GM21737 (cell line): Measurements from ENCODE around the gene TSHZ2.

Source experiments
- ATAC-seq: cut with Tn5 transposase; IDR thresholded peaks from one replicate; pipeline ENCODE4 v1.9.1; 2021; ENCODE audit warnings: mild to moderate bottlenecking, moderate library complexity; ENCODE audit not compliant: unreplicated experiment

Gene TSHZ2

DNA sequence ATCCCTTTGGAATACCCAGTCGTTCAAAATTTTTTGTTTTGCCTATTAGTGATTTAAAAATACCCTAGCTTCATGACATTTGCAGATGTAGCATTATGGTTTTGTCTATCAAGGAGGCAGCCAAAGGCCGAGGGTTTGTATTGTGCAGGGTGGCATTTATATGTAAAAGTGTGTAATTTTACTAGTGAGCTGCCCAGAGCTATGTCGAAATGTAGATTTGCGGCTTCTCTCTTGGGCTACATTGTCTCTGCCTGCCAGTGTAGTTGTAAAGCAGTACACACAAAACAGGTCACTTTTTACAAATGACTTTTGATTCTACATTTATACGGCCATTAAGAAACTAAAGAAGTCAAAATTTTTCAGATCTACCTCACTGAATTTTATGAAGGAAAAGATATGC is 87.7 kb downstream of the TSHZ2 start:
- no peak for ATAC-seq

DNA sequence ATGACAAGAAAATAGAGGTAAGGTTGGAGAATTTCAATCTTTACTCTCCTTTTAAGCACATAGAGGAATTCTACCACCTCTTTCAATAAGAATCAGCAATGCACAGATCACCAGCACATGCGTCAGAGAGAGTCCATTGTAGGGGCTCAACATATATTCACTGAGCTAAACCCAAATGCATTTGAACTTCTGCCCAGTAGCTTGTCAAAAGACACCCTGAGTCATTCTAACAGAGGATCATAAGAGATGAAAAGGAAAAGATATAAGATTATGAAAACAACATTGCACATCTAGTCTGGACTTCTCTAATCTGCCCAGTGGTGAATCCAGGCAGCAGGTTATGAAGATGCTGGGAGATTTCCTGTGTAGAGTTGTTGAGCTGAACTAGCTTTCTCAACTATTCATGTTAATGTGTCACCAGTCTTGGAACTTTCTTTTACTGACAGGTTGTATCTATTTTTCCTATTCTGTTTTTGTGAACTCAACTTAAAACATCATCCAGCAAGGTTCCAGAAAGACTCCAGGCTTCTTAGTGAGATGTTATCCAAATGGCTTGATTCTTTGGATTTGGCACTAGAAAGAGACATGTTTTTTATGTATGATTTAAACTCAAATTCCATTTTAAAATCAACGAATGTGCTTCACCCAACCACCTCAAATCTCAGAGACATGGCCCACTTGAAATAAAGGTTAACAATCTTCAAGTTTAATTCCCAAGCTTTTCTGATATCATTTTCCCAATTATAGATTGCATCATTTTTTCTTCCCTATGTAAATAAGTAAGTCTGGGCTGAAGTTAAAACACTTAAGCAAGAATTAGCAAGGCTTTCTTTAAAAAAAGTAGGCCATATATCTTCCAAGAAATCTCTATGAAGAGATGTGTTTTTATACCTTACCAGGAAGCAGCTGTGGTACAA is 89.3 kb downstream of the TSHZ2 start:
- no peak for ATAC-seq

DNA sequence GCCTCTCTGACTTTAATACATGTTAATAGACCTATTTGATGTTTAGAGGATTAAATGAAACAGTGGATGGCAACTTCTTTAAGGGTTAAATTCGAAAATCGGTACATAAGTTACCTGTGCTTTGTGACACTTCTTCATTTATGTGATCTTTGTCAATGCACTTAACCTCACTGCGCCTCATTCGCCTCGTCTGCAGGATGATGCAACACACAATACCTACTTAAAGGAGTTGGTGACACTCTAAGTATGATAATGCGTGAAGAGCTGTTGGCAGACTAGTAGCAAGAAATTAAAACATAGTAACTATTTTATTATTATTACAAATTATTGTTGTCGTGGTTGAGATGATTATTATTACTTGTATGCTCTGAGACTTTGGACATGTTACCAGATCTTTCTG is 92.8 kb downstream of the TSHZ2 start:
- ATAC-seq: no peak

DNA sequence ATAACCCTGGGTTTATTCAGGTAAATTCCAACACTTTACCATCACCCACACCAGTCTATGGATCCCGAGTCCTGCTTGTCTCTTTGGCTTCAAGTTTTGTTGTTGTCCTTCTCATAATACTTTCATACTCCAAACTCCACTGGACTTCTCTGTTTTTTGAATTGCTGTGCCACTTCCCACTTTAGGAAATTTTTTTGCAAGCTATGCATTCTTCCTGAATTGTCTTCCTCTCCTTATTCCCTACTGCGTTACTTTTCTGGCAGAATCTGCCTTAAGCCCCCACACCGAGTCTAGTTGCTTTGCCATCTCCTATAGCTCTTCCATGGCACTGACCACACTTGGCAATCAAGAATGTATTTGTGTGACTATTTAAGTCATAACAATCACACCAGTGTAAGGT is 96.1 kb downstream of the TSHZ2 start:
- ATAC-seq: no peak

DNA sequence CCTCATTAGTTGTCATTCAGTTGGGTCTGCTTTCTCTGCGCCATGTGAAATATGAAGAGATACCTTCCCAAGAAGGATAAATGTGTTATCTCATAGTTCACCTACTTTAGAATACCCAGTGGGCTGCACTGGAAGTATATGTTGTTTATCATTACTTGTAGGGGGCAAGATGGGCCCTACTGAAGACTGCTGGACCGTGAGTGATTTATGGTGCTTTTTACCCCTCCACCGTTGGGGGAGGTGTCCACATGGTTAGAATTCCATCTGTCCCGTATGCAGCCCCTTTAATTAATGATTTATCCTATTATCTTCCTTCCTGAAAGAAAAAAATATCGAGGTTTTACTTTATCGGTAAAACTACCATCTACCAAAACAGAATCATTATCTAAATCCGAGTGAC is 97.0 kb downstream of the TSHZ2 start:
- ATAC-seq: no peak

DNA sequence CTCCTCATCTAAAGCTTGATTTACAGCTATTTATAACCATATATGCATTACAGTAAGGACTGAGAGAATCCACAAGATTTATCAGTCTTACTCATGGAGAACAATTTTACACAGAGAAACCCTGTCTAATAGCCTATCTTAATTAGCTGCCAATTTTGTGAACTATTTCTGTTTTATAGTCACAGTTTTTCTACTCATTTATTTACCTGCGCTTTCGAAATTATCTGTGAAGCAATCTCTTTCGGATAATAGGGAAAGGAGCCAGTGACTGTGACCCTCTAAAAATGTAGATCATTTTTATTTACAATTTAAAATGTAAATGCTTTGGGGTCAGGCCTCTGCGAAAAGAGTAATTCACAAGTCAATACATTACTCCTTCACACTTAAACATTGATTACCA is 98.1 kb downstream of the TSHZ2 start:
- no peak for ATAC-seq

DNA sequence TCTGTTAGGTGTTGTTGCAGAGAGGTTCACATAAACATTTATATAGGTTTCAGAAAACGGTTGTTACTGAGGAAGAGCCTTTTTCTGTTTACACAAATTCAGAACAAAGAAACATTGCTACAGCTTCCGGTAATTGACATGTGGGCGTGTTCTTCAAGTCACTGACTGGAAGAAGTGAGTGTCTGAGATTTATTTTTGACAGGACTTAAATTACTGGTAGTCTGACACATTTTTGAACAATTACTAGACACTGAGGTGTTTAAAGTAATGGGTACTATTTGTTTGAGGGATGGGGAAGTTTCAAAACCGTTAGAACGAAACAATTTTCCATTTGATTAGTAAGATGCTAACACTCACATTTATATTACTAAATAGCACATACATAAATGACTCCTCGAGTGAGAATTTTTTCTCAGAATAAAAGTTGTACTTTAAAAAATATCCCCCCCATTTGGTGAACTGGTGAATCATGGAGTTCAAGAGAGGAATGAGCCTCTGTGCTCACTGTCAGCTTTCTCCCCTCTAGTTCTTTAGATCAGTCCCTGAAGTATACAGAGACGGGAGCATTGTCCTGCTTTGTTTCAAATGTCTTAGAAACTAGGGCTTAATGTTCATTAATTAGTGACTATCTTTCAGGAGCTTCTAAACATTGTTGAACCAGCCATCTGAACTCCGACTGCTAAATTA is 98.7 kb downstream of the TSHZ2 start:
- ATAC-seq: no peak

DNA sequence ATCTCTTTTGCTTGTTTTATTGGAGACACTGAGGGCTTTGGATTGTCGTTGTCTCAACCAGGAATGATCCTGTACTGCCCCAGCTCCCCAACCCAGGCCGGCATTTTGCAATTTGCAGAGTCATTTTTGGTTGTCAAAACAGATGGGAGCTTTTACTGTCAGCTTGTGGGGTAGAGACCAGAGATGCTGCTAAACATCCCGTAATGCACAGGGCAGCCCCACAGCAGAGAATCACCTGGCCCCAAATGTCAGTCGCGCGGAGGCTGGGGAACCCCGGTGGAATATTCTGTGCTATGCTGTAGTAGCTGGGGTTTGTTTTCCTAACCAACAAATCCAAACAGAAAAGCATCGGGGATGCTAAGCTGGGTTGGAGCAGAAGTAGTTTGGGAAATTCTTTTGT is 99.7 kb downstream of the TSHZ2 start:
- ATAC-seq: no peak

DNA sequence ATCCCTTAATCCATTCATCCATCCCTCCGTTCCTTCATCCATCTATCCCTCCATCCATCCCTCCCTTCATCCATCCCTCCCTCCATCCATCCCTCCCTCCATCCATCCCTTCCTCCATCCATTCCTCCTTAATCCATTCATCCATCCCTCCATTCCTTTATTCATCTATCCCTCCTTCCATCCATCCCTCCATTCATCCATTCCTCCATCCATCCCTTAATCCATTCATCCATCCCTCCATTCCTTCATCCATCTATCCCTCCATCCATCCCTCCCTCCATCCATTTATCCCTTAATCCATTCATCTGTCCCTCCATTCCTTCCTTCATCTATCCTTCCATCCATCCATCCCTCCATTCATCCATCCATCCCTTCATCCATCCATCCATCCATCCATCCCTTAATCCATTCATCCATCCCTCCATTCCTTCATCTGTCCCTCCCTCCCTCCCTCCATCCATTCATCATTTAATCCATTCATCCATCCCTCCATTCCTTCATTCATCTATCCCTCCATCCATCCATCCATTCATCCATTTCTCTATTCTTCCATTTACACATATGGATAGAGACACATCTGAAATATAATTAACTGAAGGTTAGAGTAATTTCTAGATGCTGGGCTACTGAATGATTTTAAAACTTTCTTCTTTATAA is 100.9 kb downstream of the TSHZ2 start:
- no peak for ATAC-seq

DNA sequence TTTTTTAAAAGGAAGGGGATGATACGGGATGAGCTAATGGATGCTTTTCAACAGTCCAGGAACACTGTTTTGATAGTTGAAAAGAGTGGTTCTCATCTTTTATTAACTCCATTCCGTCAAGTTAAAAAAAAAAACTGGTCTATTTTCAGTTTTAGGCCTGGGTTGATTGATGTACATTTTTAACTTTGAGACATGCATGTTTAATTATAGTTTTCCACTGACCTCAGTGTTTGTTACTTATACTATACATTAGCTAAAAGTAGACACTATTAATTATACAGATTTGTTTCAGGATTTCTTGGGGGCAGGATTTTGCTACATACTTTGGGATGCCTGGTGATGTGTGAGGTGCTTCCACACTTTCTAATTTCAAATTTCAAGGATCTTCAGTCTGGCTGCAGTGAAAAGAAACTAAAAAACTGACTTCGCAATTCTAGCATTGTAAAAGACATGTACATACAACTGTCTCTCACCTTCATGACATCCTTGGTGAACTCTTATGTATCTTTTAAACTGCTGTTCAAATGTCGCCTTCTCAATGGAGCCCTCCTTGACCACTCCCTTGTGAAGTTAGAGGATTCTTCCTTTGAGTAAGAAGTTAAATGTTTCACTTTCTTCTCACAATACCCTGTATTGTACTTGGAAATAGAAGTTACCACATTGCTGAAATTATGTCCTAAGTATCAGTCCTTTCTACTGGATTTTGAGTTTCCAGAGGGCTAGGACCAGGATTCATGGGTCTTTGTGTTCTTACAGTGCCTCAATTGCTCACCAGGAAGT is 101.7 kb downstream of the TSHZ2 start:
- ATAC-seq: no peak

DNA sequence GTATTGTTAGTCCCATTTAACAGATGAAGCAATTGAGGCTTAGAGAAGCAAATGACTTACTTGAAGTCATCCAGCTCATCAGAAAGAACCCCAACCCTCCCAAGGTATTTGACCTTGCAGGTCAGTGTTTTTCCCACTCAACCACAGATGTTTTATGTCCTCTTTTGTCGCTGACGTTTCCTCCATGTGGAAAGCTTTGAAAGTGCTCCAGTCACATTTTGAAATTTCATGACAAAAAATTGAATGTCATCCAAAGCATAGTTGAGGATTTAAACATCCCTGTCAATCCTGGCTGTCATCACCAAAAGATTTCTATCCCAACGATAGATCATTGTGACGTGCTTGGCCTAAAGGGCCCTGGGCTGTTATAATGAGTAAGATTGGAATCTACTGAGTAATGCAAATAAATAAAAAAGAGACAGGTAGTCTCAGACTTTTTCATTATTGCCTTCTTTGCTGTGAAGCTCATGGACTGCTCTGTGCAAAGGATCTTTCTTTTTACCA is 102.7 kb downstream of the TSHZ2 start:
- ATAC-seq: no peak

DNA sequence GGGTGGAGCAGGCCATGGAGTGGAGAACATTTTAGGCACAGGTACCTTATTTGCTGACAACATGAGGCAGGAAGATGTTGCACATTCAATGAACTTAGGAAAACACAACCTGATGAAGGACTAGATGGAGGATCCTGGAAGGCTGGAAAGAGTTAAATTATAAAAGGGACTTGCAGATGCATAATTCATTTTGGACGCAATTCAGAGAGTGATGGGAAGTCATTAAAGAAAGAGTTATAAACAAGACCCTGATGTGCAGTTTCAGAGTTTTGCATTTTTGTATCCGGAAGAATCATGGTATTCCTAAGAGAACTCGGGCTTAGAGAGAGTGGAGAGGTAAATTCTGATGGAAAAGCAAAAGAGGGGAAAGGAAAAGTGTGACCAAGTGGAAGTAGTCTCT is 104.5 kb downstream of the TSHZ2 start:
- ATAC-seq: no peak

DNA sequence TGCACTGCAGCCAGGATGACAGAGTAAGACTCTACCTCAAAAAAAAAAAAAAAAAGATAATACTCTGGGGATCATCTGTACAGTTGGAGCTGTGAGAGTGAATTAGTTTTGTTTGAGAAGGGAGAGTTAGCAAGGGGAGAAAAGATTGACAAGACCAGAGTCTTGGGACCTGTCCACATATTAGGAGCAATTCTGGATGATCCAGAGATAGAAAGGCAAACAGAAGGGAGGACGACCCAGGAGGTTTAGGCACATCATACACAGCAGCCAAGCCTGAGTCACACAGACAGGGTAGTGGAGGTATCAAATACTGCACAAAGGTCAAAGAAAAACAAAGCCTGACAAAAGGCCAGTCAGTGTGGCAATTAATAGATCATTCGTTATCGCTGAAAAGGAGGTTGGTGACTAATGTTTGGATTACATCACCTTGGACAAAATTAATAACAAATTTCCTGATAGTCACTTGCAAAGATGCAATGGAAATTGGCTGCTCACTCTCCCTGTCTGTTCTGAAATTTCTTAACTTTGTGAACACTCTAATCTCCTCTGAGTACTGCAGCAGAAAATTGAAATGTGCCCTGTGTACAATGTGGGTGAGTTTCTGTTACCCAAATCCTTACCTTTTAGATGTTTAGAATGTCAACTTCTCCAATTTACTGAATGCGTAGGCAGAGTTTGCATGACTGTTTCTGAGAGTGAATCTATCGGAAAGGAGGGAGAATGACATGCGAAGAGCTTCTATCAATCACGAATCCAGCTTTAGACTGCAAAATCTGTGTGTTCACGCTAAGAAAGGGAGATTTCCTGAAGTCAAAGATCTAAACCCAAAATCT is 105.4 kb downstream of the TSHZ2 start:
- ATAC-seq: no peak

DNA sequence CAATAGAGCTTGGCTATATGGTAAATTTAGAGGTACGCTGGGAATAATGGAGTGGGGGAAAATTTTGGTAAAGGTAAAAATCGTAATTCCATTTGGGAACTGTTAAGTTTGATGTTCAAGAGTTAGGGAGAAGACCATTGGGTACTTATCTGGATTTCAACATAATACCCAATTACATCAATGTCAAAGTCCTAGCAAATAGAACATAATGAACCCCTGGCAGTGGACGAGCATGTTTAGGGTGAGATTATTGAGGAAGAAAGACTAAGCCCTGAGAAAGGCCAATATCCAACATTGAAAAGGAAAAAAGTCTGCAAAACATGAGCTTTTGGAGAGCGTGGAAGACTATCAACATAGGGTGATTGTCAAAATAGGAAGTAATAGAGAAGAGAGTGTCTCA is 106.6 kb downstream of the TSHZ2 start:
- no peak for ATAC-seq

DNA sequence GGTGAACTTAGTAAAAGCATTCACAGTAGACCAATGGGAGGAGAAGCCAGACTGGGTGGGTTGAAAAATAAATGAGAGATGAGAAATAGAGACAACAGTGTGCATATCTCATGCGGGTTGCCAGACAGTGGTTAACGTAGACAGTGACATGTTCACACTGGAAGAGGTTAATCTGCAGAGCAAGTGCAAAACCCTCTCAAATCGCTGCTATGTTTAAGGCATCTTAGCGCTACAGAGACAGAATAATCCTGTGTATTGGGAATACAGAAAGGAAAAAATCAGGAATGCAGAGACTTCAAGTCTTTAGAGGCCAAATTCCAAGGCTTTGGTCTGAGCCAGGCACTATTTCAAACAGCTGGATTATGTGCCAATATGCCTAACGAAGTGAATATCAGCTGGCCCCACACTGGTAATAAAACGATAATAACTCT is 107.1 kb downstream of the TSHZ2 start:
- no peak for ATAC-seq

DNA sequence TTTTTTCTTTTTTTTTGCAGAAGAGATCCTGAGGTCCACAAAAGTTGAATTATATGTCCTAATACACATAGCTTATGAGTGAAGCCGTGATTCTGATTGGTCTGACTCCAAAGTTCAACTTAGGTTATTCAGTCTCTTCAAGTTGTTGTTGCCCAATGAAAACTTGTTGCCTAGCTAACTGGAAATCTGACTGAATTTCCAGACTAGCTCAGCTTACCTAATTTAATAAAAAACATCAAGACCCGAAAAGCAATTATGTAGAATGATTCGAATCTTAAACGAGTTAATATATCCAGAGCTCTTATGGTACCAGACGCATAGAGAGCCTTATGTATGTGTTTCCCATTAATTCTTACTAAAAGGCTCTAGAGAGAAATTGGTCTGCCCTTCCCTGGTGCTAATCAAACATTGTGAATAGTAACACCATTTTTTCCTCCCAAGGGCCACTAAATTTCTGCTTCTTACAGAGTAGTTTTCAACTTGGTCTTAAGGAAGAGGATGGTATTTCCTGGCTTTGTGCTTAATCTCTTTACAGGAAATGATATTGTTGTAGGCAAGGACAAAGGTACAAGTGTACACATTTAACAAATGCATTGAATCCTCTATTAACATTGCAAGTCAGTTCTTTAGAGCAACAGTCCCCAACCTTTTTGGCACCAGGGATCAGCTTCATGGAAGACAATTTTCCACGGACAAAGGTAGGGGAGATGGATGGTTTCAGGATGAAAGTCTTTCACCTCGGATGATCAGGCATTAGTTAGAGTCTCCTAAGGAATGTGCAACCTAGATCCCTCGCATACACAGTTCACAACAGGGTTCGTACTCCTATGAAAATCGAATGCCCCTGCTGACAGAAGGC is 107.9 kb downstream of the TSHZ2 start:
- ATAC-seq: no peak

DNA sequence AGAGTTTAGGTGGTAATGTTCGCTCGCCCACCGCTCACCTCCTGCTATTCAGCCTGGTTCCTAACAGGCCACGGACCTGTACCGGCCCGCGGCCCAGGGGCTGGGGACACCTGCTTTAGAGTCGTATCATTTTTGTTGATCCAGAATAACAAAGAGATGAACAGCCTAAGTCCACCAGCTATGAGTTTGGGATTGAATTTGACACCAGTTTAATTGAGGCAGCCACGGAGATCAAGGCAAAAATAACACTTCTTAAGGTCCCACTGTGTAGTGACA is 108.5 kb downstream of the TSHZ2 start:
- no peak for ATAC-seq

DNA sequence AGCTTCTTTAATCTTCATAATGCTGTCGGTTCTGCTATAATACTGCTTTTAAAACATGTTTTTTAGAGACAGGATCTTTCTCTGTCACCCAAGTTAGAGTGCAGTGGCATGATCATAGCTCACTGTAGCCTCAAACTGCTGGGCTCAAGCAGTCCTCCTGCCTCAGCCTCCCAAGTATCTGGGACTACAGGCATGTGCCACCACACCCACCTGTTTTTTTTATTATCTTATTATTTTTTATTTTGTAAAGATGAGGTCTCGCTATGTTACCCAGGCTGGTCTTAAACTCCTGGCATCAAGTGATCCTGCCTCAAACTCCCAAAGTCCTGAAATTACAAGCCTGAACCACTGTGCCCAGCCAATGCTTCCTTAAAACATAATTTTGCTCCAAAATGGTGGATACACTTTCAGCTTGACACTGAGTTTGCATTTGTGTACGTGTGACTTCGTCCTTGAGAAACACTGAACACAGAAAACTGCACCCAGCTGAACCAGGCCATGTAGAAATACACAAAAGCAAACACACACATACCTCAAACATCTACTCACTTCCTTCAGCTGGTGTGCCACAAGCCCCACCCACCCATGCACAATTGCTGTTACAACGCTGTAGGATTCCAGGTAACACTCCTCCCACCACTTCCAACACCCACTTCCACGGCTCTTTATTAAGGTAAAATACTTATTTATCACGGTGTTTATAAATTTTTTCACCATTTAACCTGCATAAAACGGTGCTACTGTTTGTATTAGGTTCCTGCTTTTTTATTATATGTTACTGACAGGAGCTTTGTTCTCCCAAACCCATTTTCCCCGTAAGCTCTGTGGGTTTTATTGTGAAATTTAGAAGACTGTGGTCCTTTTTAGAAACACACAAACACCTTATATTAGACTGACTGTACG is 109.1 kb downstream of the TSHZ2 start:
- no peak for ATAC-seq
